Activated B cell treated with CpG ODN at 0.5 μM for 24 hours (primary cell): ENCODE results near the gene SMAP1. TPM values are rescaled to one million over a fixed set of nuclear protein-coding genes. Genes with fewer than 3 reads are reported as not detected.

ENCODE experiments used
- ATAC-seq: fragments of 200-7000 bp; cut with Tn5 transposase; one replicate; pipeline ENCODE4 v1.10.0; 2021; ENCODE audit warnings: low read depth, mild to moderate bottlenecking, moderate library complexity
- CTCF ChIA-PET: fragments of 350-600 bp; sonication (Branson Sonifier 250); formaldehyde crosslinking; loops from one replicate; lab custom pipeline; 2021; ENCODE audit warnings: antibody characterized with exemption; lab: Charles Lee
- POLR2A ChIA-PET: fragments of 350-600 bp; sonication (Branson Sonifier 250); formaldehyde crosslinking; loops from one replicate; lab custom pipeline; 2021; ENCODE audit warnings: antibody characterized with exemption; lab: Charles Lee
- DNase-seq: peaks from one replicate; pipeline ENCODE4 v3.0.0; 2022
- H3K27ac Mint-ChIP-seq: one replicate; pipeline ENCODE4 v1.8.0; 2020; ENCODE audit warnings: mixed read lengths
- H3K27me3 Mint-ChIP-seq: one replicate; pipeline ENCODE4 v1.8.0; 2021; ENCODE audit warnings: mixed read lengths
- H3K36me3 Mint-ChIP-seq: one replicate; pipeline ENCODE4 v1.8.0; 2021; ENCODE audit warnings: low read depth, mixed read lengths
- H3K4me1 Mint-ChIP-seq: one replicate; pipeline ENCODE4 v1.8.0; 2021; ENCODE audit warnings: mixed read lengths
- H3K4me3 Mint-ChIP-seq: one replicate; pipeline ENCODE4 v1.8.0; 2020; ENCODE audit warnings: mild to moderate bottlenecking, mixed read lengths
- H3K9me3 Mint-ChIP-seq: one replicate; pipeline ENCODE4 v1.8.0; 2020; ENCODE audit warnings: mixed read lengths
- CTCF ChIP-seq: fragments of 200-600 bp; IDR thresholded peaks from one replicate; pipeline ENCODE4 v1.8.0; 2022; ENCODE audit warnings: antibody characterized with exemption, mild to moderate bottlenecking
- intact Hi-C: fragments of 100-400 bp; cut with micrococcal nuclease; formaldehyde crosslinking; loops from one replicate; pipeline ENCODE4 v1.15.1; 2024
- total RNA-seq: library from RNA; stranded (reverse); gene quantifications from 2 replicates; pipeline ENCODE4 v1.2.3, GENCODE V29; 2022

Gene SMAP1
- total RNA-seq, 1 donor from 2014 or later, result 21.6 TPM

DNA sequence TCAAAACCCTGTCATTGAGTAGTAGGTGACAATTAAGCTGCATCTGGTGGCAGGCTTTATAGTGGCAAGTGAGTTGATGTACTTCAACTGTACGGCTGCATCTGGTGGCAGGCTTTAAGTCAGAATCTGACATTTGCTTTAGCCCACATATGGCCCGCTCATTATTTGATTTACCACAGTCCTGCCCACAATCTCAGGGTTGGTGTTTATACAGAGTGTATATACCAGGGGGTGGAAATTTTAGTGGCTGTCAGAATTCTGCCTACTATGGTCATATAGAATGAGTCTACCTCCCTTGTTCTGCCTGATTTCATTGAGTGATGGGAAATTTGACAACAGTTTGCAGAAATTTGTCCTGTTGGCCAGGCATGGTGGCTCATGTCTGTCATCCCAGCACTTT lies 112.3 kb downstream of the SMAP1 start:
- no peak for TF ChIP-seq CTCF
- intact Hi-C loops, result no loop called here
- no peaks in the 10 kb centered on the region for H3K4me1 Mint-ChIP-seq
- H3K4me3 Mint-ChIP-seq, result no peak overlapping the region
- no peak for ATAC-seq
- peaks cover 9% of the 10 kb centered on the region for H3K9me3 Mint-ChIP-seq
- no peak overlapping the region for H3K27ac Mint-ChIP-seq
- DNase-seq, result no peak
- CTCF ChIA-PET, result no interaction called here
- H3K36me3 Mint-ChIP-seq, result peaks cover 38% of the 10 kb centered on the region
- H3K27me3 Mint-ChIP-seq, result no peaks in the 10 kb centered on the region
- POLR2A ChIA-PET, result no interaction called here

DNA sequence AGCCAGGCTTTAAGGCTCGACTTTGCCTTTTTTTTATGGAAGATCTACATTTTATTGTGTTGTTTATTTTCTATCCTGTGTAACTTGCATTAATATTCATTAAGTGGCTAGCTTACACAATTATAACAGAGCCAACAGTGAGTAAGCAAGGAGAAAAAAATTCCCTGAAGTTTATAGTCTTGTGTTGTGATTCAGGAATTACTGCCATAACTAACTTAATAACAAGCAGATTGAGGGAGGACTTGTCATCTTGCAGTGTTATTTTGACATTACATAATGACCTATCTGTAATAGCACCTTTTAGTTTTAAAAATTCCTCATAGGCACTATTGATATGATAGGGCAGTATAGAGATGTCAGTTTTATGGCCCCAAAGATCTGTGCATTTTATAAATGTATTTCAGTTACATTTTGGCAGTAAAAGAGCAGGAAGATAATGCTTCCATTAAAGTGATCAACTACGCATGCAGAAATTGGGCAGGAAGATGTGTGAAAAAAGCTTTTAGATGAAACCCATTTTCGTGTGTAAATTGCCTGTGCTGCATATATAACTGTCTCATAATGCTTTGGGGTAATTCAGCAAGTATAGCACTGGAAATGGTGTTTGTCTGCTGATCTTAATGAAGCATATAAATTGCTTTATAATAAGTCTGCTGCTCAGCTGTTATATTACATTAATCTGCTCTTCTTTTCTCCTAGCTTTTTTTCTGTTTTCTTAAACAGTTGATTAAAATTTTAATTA lies 123.0 kb downstream of the SMAP1 start:
- Mint-ChIP-seq H3K27me3 (no peaks in the 10 kb centered on the region), H3K4me3 (no peak overlapping the region), H3K36me3 (peaks cover 14% of the 10 kb centered on the region), H3K27ac (no peak overlapping the region), H3K4me1 (no peaks in the 10 kb centered on the region), H3K9me3 (peaks cover 10% of the 10 kb centered on the region)
- ATAC-seq, result no peak
- no peak for TF ChIP-seq CTCF
- no peak for DNase-seq
- CTCF ChIA-PET, result no interaction called here
- POLR2A ChIA-PET, result no interaction called here
- intact Hi-C loops, result no loop called here

DNA sequence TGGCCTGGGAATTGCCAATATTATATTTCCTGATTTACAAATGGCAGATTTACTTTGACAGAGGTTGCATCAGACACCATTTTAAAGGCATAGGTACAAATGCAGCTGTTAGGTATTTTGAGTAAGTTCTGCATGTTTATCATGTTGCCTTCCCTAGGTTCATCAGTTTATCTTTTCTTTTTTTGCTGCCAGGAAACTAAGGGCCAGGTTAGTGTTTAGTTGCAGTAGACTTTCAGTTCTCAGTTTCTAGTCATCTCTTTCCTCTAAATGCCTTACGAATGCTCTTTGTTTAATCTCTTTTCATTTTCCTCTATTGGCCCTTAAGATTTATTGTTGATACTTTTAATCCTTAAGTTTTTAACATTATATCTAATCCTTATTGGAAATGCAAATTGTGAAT lies 129.9 kb downstream of the SMAP1 start:
- no peak overlapping the region for H3K27ac Mint-ChIP-seq
- no peaks in the 10 kb centered on the region for H3K27me3 Mint-ChIP-seq
- intact Hi-C loops, result no loop called here
- DNase-seq, result no peak
- peaks cover 12% of the 10 kb centered on the region for H3K4me1 Mint-ChIP-seq
- peaks cover 42% of the 10 kb centered on the region for H3K36me3 Mint-ChIP-seq
- ATAC-seq, result no peak
- peaks cover 13% of the 10 kb centered on the region for H3K9me3 Mint-ChIP-seq
- no peak overlapping the region for H3K4me3 Mint-ChIP-seq
- POLR2A ChIA-PET, result no interaction called here
- TF ChIP-seq CTCF, result no peak
- CTCF ChIA-PET, result no interaction called here

DNA sequence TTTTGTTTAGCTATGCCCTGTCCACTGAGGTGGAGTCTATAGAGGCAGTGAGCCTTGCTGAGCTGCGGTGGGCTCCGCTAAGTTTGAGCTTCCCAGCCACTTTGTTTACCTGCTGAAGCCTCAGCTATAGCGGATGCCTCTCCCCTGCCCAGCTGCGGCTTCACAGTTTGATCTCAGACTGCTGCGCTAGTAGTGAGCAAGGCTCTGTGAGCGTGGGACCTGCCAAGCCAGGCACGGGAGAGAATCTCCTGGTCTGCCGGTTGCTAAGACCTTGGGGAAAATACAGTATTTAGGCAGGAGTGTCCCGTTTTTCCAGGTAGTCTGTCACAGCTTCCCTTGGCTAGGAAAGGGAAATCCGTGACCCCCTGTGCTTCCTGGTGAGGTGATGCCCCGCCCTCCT lies 138.4 kb downstream of the SMAP1 start:
- no peak for DNase-seq
- Mint-ChIP-seq H3K9me3 (peaks cover 9% of the 10 kb centered on the region), H3K27ac (no peak overlapping the region), H3K4me1 (no peaks in the 10 kb centered on the region), H3K27me3 (no peaks in the 10 kb centered on the region), H3K36me3 (peaks cover 71% of the 10 kb centered on the region), H3K4me3 (no peak overlapping the region)
- ATAC-seq, result no peak
- ChIA-PET POLR2A (no interaction called here), CTCF (no interaction called here)
- intact Hi-C loops, result no loop called here
- no peak for TF ChIP-seq CTCF

- intact Hi-C loops, result no loop called here
- Mint-ChIP-seq H3K27me3 (no peaks in the 10 kb centered on the region), H3K36me3 (peaks cover 36% of the 10 kb centered on the region), H3K27ac (no peak overlapping the region), H3K4me1 (no peaks in the 10 kb centered on the region), H3K4me3 (no peak overlapping the region), H3K9me3 (no peaks in the 10 kb centered on the region)
- no peak for ATAC-seq
- ChIA-PET CTCF (no interaction called here), POLR2A (no interaction called here)
- DNase-seq, result no peak
- no peak for TF ChIP-seq CTCF
Measured at GRCh38 chr6:70811788-70812187, 144.1 kb downstream of the SMAP1 start.
